Measurements from ENCODE around the gene CGB1. TPM values are rescaled to one million over a fixed set of nuclear protein-coding genes. Genes with fewer than 3 reads are reported as not detected.

Gene CGB1
- total RNA-seq, 1 experiment from 2014 or later = not detected

GRCh38 chr19:48987323-48987722 is 49.4 kb downstream of the CGB1 start:
- in situ Hi-C loops (cut with HindIII; ENCODE audit: low pct_unique_long_range_greater_than_20kb, low sequenced_read_pairs) = no loop called here
- DNase-seq (ENCODE audit: low read depth) = no peak

GRCh38 chr19:48986211-48986610 is 50.5 kb downstream of the CGB1 start:
- DNase-seq (ENCODE audit: low read depth) = no peak
- in situ Hi-C loops (cut with HindIII; ENCODE audit: low pct_unique_long_range_greater_than_20kb, low sequenced_read_pairs) = no loop called here

DNA sequence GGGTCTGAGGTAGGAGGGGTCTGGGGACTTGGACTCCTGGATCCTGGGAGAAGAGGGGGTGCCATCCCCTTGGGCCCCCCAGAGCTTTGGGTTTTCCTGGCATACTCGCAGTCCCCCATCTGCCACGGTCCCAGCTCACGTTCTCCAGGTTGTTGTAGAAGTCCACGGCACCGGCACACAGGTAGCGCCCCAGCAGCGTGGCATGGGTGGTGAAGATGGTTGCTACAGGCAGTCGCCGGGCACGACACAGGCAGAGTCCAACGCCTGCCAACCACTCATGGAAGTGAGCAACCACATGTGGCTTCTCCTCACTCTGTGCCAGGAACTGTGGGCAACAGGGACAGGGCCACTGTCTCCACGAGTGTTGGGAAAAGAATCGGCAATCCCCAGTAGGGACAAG is 51.0 kb downstream of the CGB1 start:
- no peak for DNase-seq (ENCODE audit: low read depth)
- in situ Hi-C loops (cut with HindIII; ENCODE audit: low pct_unique_long_range_greater_than_20kb, low sequenced_read_pairs) = no loop called here

Other genes with a start within 250 kb of the CGB1 start
- gene BCAT2, start 225.9 kb downstream of the CGB1 start, total RNA-seq (2014; rRNA removed; shearing (Covaris generic); ENCODE audit: low replicate concordance) = 73.5 and 83.0 TPM in 2 replicates
- gene HSD17B14, start 200.4 kb downstream of the CGB1 start, total RNA-seq (2014; rRNA removed; shearing (Covaris generic); ENCODE audit: low replicate concordance) = 33.6 and 56.7 TPM in 2 replicates
- 0.70 and 11.5 TPM in 2 replicates for gene PLEKHA4, start 168.3 kb downstream of the CGB1 start, total RNA-seq (2014; rRNA removed; shearing (Covaris generic); ENCODE audit: low replicate concordance)
- gene PPP1R15A, start 164.5 kb downstream of the CGB1 start, total RNA-seq (2014; rRNA removed; shearing (Covaris generic); ENCODE audit: low replicate concordance) = 51.0 and 52.5 TPM in 2 replicates
- not detected in 2 replicates for gene TULP2, start 138.2 kb downstream of the CGB1 start, total RNA-seq (2014; rRNA removed; shearing (Covaris generic); ENCODE audit: low replicate concordance)
- 338 and 348 TPM in 2 replicates for gene NUCB1, start 136.6 kb downstream of the CGB1 start, total RNA-seq (2014; rRNA removed; shearing (Covaris generic); ENCODE audit: low replicate concordance)
- 1.6 and 4.4 TPM in 2 replicates for gene DHDH, start 103.2 kb downstream of the CGB1 start, total RNA-seq (2014; rRNA removed; shearing (Covaris generic); ENCODE audit: low replicate concordance)
- gene BAX, start 82.0 kb downstream of the CGB1 start, total RNA-seq (2014; rRNA removed; shearing (Covaris generic); ENCODE audit: low replicate concordance) = 188 and 220 TPM in 2 replicates
- gene FTL, start 71.6 kb downstream of the CGB1 start, total RNA-seq (2014; rRNA removed; shearing (Covaris generic); ENCODE audit: low replicate concordance) = 13,494 and 14,762 TPM in 2 replicates
- 31.3 and 32.3 TPM in 2 replicates for gene GYS1, start 43.6 kb downstream of the CGB1 start, total RNA-seq (2014; rRNA removed; shearing (Covaris generic); ENCODE audit: low replicate concordance)
- 493 and 608 TPM in 2 replicates for gene RUVBL2, start 43.0 kb downstream of the CGB1 start, total RNA-seq (2014; rRNA removed; shearing (Covaris generic); ENCODE audit: low replicate concordance)
- not detected in 2 replicates for gene LHB, start 19.8 kb downstream of the CGB1 start, total RNA-seq (2014; rRNA removed; shearing (Covaris generic); ENCODE audit: low replicate concordance)
- not detected in 2 replicates for gene CGB3, start 12.6 kb downstream of the CGB1 start, total RNA-seq (2014; rRNA removed; shearing (Covaris generic); ENCODE audit: low replicate concordance)
- gene CGB2, start 5.0 kb downstream of the CGB1 start, total RNA-seq (2014; rRNA removed; shearing (Covaris generic); ENCODE audit: low replicate concordance) = 3.7 TPM in 1 of 2 replicates, not detected in the other
- gene CGB5, start 7.0 kb upstream of the CGB1 start, total RNA-seq (2014; rRNA removed; shearing (Covaris generic); ENCODE audit: low replicate concordance) = not detected in 2 replicates
- gene CGB8, start 12.2 kb upstream of the CGB1 start, total RNA-seq (2014; rRNA removed; shearing (Covaris generic); ENCODE audit: low replicate concordance) = 1.7 TPM in 1 of 2 replicates, not detected in the other
- 1.7 and 4.1 TPM in 2 replicates for gene CGB7, start 20.9 kb upstream of the CGB1 start, total RNA-seq (2014; rRNA removed; shearing (Covaris generic); ENCODE audit: low replicate concordance)
- 4.0 TPM in 1 of 2 replicates, not detected in the other for gene NTF4, start 27.9 kb upstream of the CGB1 start, total RNA-seq (2014; rRNA removed; shearing (Covaris generic); ENCODE audit: low replicate concordance)
- gene KCNA7, start 35.8 kb upstream of the CGB1 start, total RNA-seq (2014; rRNA removed; shearing (Covaris generic); ENCODE audit: low replicate concordance) = not detected in 2 replicates
- gene SNRNP70, start 48.6 kb upstream of the CGB1 start, total RNA-seq (2014; rRNA removed; shearing (Covaris generic); ENCODE audit: low replicate concordance) = 137 and 175 TPM in 2 replicates
- gene LIN7B, start 77.5 kb upstream of the CGB1 start, total RNA-seq (2014; rRNA removed; shearing (Covaris generic); ENCODE audit: low replicate concordance) = 6.1 and 9.7 TPM in 2 replicates
- gene C19orf73, start 82.2 kb upstream of the CGB1 start, total RNA-seq (2014; rRNA removed; shearing (Covaris generic); ENCODE audit: low replicate concordance) = 0.71 TPM in 1 of 2 replicates, not detected in the other
- gene PPFIA3, start 82.6 kb upstream of the CGB1 start, total RNA-seq (2014; rRNA removed; shearing (Covaris generic); ENCODE audit: low replicate concordance) = 26.8 and 39.1 TPM in 2 replicates
- gene HRC, start 118.5 kb upstream of the CGB1 start, total RNA-seq (2014; rRNA removed; shearing (Covaris generic); ENCODE audit: low replicate concordance) = not detected in 2 replicates
- gene TRPM4, start 120.9 kb upstream of the CGB1 start, total RNA-seq (2014; rRNA removed; shearing (Covaris generic); ENCODE audit: low replicate concordance) = 13.9 and 18.2 TPM in 2 replicates